ENCODE data around the gene FCRL6. TPM values are rescaled to one million over a fixed set of nuclear protein-coding genes. Genes with fewer than 3 reads are reported as not detected.

Gene FCRL6
- total and polyA plus RNA-seq, 5 experiments from 2014 or later, result 2.1 to 127 (median 2.1) TPM

GRCh38 chr1:159804924-159805323, 2.8 kb downstream of the FCRL6 start:
- H3K27me3 Mint-ChIP-seq, result peaks cover 0 to 4% (median 2%) of the 10 kb centered on the region in 5 donors
- ATAC-seq, result no peak
- H3K4me3 Mint-ChIP-seq, result peak overlapping the region in 2 of 10 donors; percentile 6 to 92
- no peak for DNase-seq
- H3K36me3 Mint-ChIP-seq, result peaks cover 0 to 4% (median 0%) of the 10 kb centered on the region in 3 donors
- H3K9me3 Mint-ChIP-seq, result no peaks in the 10 kb centered on the region
- H3K27ac Mint-ChIP-seq, result peak overlapping the region in 4 of 10 donors; percentile 0 to 78 (median 11)
- POLR2A ChIA-PET, result no interaction called here
- H3K4me1 Mint-ChIP-seq, result peaks cover 23 to 56% (median 32%) of the 10 kb centered on the region in 4 donors

GRCh38 chr1:159815926-159816325, 13.8 kb downstream of the FCRL6 start:
- Mint-ChIP-seq H3K4me3 (no peak overlapping the region), H3K4me1 (peaks cover 0 to 5% (median 2%) of the 10 kb centered on the region in 4 donors), H3K27ac (no peak overlapping the region), H3K27me3 (no peaks in the 10 kb centered on the region), H3K36me3 (no peaks in the 10 kb centered on the region), H3K9me3 (no peaks in the 10 kb centered on the region)
- DNase-seq (no peak), ATAC-seq (no peak)
- POLR2A ChIA-PET, result no interaction called here

GRCh38 chr1:159817276-159818041, 15.3 kb downstream of the FCRL6 start:
- Mint-ChIP-seq H3K27me3 (no peaks in the 10 kb centered on the region), H3K4me3 (no peak overlapping the region), H3K4me1 (peaks cover 4 to 9% (median 6%) of the 10 kb centered on the region in 4 donors), H3K9me3 (no peaks in the 10 kb centered on the region), H3K27ac (peak overlapping the region in 2 of 10 donors; percentile 16 to 39), H3K36me3 (no peaks in the 10 kb centered on the region)
- DNase-seq (no peak), ATAC-seq (no peak)
- POLR2A ChIA-PET, result no interaction called here

- Mint-ChIP-seq H3K27ac (peak overlapping the region in 2 of 10 donors; percentile 24 to 40), H3K4me3 (no peak overlapping the region), H3K36me3 (no peaks in the 10 kb centered on the region), H3K9me3 (peaks cover 0 to 3% (median 0%) of the 10 kb centered on the region in 9 donors), H3K4me1 (peaks cover 27 to 44% (median 36%) of the 10 kb centered on the region in 4 donors), H3K27me3 (no peaks in the 10 kb centered on the region)
- DNase-seq (no peak), ATAC-seq (peak in 1 of 2 donors; percentile 35)
- POLR2A ChIA-PET, result interaction anchor here (1.1 kb wide), 1 partner anchor 32 kb away, joined by 4 read pairs; no protein-coding TSS in a partner anchor
Observed at GRCh38 chr1:159821171-159821867, 19.2 kb downstream of the FCRL6 start.

- H3K27me3 Mint-ChIP-seq, result no peaks in the 10 kb centered on the region
- H3K36me3 Mint-ChIP-seq, result peaks cover 0 to 4% (median 4%) of the 10 kb centered on the region in 3 donors
- H3K4me3 Mint-ChIP-seq, result no peak overlapping the region
- POLR2A ChIA-PET, result no interaction called here
- H3K4me1 Mint-ChIP-seq, result peaks cover 39 to 65% (median 57%) of the 10 kb centered on the region in 4 donors
- peaks cover 0 to 22% (median 4%) of the 10 kb centered on the region in 9 donors for H3K9me3 Mint-ChIP-seq
- DNase-seq (no peak), ATAC-seq (no peak)
- peak overlapping the region in 3 of 10 donors; percentile 46 to 75 (median 52) for H3K27ac Mint-ChIP-seq
Observed at GRCh38 chr1:159823406-159823805, 21.2 kb downstream of the FCRL6 start.

- POLR2A ChIA-PET, result interaction anchor here (1.3 kb wide), 1 partner anchor 97 kb away, joined by 5 read pairs; no protein-coding TSS in a partner anchor
- Mint-ChIP-seq H3K27ac (peak overlapping the region; percentile 54 to 81 (median 76)), H3K27me3 (no peaks in the 10 kb centered on the region), H3K36me3 (peaks cover 0 to 11% (median 11%) of the 10 kb centered on the region in 3 donors), H3K9me3 (peaks cover 0 to 35% (median 9%) of the 10 kb centered on the region in 9 donors), H3K4me1 (peaks cover 48 to 85% (median 73%) of the 10 kb centered on the region in 4 donors), H3K4me3 (peak overlapping the region; percentile 3 to 77 (median 64))
- ATAC-seq (peak in 1 of 2 donors; percentile 16), DNase-seq (no peak)
Observed at GRCh38 chr1:159825564-159825963, 23.4 kb downstream of the FCRL6 start.

- Mint-ChIP-seq H3K4me1 (peaks cover 48 to 85% (median 71%) of the 10 kb centered on the region in 4 donors), H3K4me3 (peak within 1 kb of the TSS; percentile 31 to 77 (median 64)), H3K9me3 (peaks cover 0 to 35% (median 9%) of the 10 kb centered on the region in 9 donors), H3K27me3 (no peaks in the 10 kb centered on the region), H3K36me3 (peaks cover 0 to 11% (median 11%) of the 10 kb centered on the region in 3 donors), H3K27ac (peak within 1 kb of the TSS; percentile 54 to 90 (median 77))
- POLR2A ChIA-PET, result interaction anchor here (0.6 to 1.4 kb wide), 4 partner anchors 13 to 99 kb away, joined by 3 to 6 read pairs (median 4); partner anchors contain the start of gene TAGLN2
- peak; percentile 75 to 86 for ATAC-seq
- peak in 8 of 10 donors; percentile 2 to 70 (median 34) for DNase-seq
Observed at GRCh38 chr1:159826441-159827101, 24.4 kb downstream of the FCRL6 start, which contains the start of gene SLAMF8. Gene SLAMF8 (plus strand): TSS chr1:159826873. CDS start chr1:159826899, 26 bp downstream.

GRCh38 chr1:159827102-159827490, 24.9 kb downstream of the FCRL6 start:
- Mint-ChIP-seq H3K27me3 (no peaks in the 10 kb centered on the region), H3K36me3 (peaks cover 0 to 11% (median 11%) of the 10 kb centered on the region in 3 donors), H3K9me3 (peaks cover 0 to 35% (median 9%) of the 10 kb centered on the region in 9 donors), H3K4me3 (peak overlapping the region; percentile 31 to 77 (median 64)), H3K4me1 (peaks cover 48 to 81% (median 69%) of the 10 kb centered on the region in 4 donors), H3K27ac (peak overlapping the region; percentile 54 to 90 (median 77))
- POLR2A ChIA-PET, result interaction anchor here (0.6 to 1.4 kb wide), 4 partner anchors 11 to 46 kb away, joined by 3 to 6 read pairs (median 4); no protein-coding TSS in a partner anchor
- no peak for ATAC-seq
- DNase-seq, result no peak

GRCh38 chr1:159827549-159827948, 25.4 kb downstream of the FCRL6 start:
- peaks cover 0 to 11% (median 11%) of the 10 kb centered on the region in 3 donors for H3K36me3 Mint-ChIP-seq
- H3K27me3 Mint-ChIP-seq, result no peaks in the 10 kb centered on the region
- POLR2A ChIA-PET, result interaction anchor here (0.6 to 1.1 kb wide), 4 partner anchors 10 to 45 kb away, joined by 3 to 5 read pairs (median 4); no protein-coding TSS in a partner anchor
- ATAC-seq (no peak), DNase-seq (peak in 2 of 10 donors; percentile 21 to 49)
- peaks cover 46 to 76% (median 68%) of the 10 kb centered on the region in 4 donors for H3K4me1 Mint-ChIP-seq
- H3K9me3 Mint-ChIP-seq, result peaks cover 0 to 35% (median 9%) of the 10 kb centered on the region in 9 donors
- peak overlapping the region in 9 of 10 donors; percentile 1 to 77 (median 52) for H3K4me3 Mint-ChIP-seq
- H3K27ac Mint-ChIP-seq, result peak overlapping the region in 6 of 10 donors; percentile 8 to 80 (median 72)

GRCh38 chr1:159828176-159828575, 26.0 kb downstream of the FCRL6 start:
- POLR2A ChIA-PET, result interaction anchor here (0.9 kb wide), 2 partner anchors 25 to 97 kb away, joined by 3 to 4 read pairs; partner anchors contain the start of gene TAGLN2
- no peak for DNase-seq
- Mint-ChIP-seq H3K4me3 (peak overlapping the region in 6 of 10 donors; percentile 18 to 77 (median 34)), H3K36me3 (peaks cover 0 to 11% (median 11%) of the 10 kb centered on the region in 3 donors), H3K4me1 (peaks cover 44 to 71% (median 66%) of the 10 kb centered on the region in 4 donors), H3K27ac (peak overlapping the region in 2 of 10 donors; percentile 59 to 74), H3K27me3 (no peaks in the 10 kb centered on the region), H3K9me3 (peaks cover 0 to 35% (median 9%) of the 10 kb centered on the region in 9 donors)
- no peak for ATAC-seq

GRCh38 chr1:159828581-159829272, 26.6 kb downstream of the FCRL6 start:
- peaks cover 0 to 13% (median 13%) of the 10 kb centered on the region in 3 donors for H3K36me3 Mint-ChIP-seq
- peak overlapping the region in 5 of 10 donors; percentile 21 to 74 (median 42) for H3K27ac Mint-ChIP-seq
- peaks cover 0 to 35% (median 9%) of the 10 kb centered on the region in 9 donors for H3K9me3 Mint-ChIP-seq
- no peak for ATAC-seq
- no peaks in the 10 kb centered on the region for H3K27me3 Mint-ChIP-seq
- no peak for DNase-seq
- H3K4me3 Mint-ChIP-seq, result peak overlapping the region in 7 of 10 donors; percentile 1 to 77 (median 29)
- POLR2A ChIA-PET, result interaction anchor here (0.9 kb wide), 2 partner anchors 25 to 96 kb away, joined by 3 to 4 read pairs; partner anchors contain the start of gene TAGLN2
- H3K4me1 Mint-ChIP-seq, result peaks cover 40 to 66% (median 62%) of the 10 kb centered on the region in 4 donors

All from naive thymus-derived CD8-positive, alpha-beta T cell (primary cell).